Mesodermal cell (in vitro differentiated cells): ENCODE measurements around the gene COG5.

ENCODE experiments used
- H3K27ac ChIP-seq: 2 replicates; pipeline ENCODE4 v1.7.0; 2013; ENCODE audit warnings: mild to moderate bottlenecking, low read depth, low read length, moderate library complexity; ENCODE audit not compliant: severe bottlenecking
- H3K36me3 ChIP-seq: 2 replicates; pipeline ENCODE4 v1.7.1; 2013; ENCODE audit warnings: mild to moderate bottlenecking, low read length, moderate library complexity; ENCODE audit not compliant: control insufficient read depth, insufficient read depth
- H3K4me1 ChIP-seq: one replicate; pipeline ENCODE4 v1.7.1; 2013; ENCODE audit warnings: mild to moderate bottlenecking, low read length; ENCODE audit not compliant: insufficient read depth, control insufficient read depth, poor library complexity, severe bottlenecking
- H3K4me3 ChIP-seq: 2 replicates; pipeline ENCODE4 v1.7.0; 2013; ENCODE audit warnings: low read length, control low read depth, mild to moderate bottlenecking; ENCODE audit not compliant: insufficient read depth, poor library complexity, severe bottlenecking; ENCODE audit errors: extremely low read depth
- H3K9me3 ChIP-seq: 2 replicates; pipeline ENCODE4 v1.7.1; 2013; ENCODE audit warnings: mild to moderate bottlenecking, low read length, moderate library complexity; ENCODE audit not compliant: control insufficient read depth
- WGBS, 2 experiments: methylation state at CpG; one replicate each; pipeline ENCODE4 v1.1.5; 2013; ENCODE audit warnings: missing lambda C conversion rate in 2 of 2; ENCODE audit not compliant: insufficient coverage in 2 of 2; 5-methylcytosine and 5-hydroxymethylcytosine counted together

COG5 gene

DNA sequence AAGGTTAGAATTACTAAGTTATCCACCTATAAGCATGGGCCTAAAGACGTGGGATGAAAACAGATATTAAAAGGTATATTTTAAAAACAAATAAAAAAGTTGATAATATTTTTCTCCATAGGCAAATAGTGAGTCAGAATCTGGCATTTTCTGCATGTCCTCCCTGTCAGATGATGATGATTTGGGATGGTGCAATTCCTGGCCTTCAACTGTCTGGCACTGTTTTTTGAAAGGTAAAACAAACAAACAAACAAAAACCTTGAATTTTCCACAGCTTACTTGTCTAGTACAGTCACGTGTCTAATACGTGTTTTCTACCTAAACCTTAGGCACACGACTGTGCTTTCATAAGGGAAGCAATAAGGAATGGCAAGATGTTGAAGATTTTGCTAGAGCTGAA is 377.5 kb downstream of the COG5 start:
- no peak overlapping the region for H3K4me3 ChIP-seq
- WGBS, 2 experiments, result 100% methylated on average over 3 of the region's 4 CpGs; no CpG with 5 or more reads in 1 of the 2 experiments
- no peaks in the 10 kb centered on the region for H3K9me3 ChIP-seq
- H3K36me3 ChIP-seq, result peaks cover 60% of the 10 kb centered on the region
- no peaks in the 10 kb centered on the region for H3K4me1 ChIP-seq
- H3K27ac ChIP-seq, result no peak overlapping the region

DNA sequence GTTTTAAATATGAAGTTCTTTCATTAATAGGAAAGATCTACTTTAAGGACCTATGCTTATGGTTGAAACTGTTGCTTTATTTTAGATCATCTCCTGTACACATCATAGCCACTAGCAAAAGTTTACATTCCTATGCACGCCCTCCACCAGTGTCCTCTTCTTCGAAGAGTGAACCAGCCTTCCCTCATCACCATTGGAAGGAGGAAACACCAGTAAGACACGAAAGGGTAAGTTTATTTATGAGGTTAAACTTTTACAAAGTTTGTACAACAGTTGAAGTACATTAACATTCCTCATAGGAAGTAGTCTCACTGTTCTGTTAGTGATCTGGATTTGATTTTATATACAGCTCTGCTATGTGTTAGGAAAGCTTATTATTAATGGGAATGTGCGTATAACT is 378.0 kb downstream of the COG5 start:
- H3K36me3 ChIP-seq, result peaks cover 61% of the 10 kb centered on the region

DNA sequence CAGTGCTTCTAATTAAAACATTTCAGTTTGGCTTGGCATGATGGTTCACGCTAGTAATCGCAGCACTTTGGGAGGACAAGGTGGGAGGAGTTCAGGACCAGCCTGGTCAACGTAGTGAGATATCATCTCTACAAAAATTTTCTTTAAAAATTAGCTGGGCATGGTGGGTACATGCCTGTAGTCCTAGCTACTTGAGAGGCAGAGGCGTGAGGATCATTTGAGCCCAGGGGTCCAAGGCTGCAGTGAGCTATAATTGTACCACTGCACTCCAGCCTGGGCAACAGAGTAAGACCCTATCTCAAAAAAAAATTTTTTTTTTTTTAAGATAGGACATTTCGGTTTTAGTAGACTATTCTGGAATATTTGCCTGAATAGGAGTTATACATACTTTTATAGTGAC is 382.5 kb downstream of the COG5 start:
- Histone ChIP-seq H3K9me3 (no peaks in the 10 kb centered on the region), H3K27ac (no peak overlapping the region), H3K4me3 (no peak overlapping the region), H3K36me3 (peaks cover 51% of the 10 kb centered on the region), H3K4me1 (no peaks in the 10 kb centered on the region)
- WGBS, 2 experiments, result 88 to 100% methylated on average over 1 to 3 of the region's 5 CpGs

More for the DNA sequence above, 378.0 kb downstream of the COG5 start:
- Histone ChIP-seq H3K9me3 (no peaks in the 10 kb centered on the region), H3K4me1 (no peaks in the 10 kb centered on the region), H3K27ac (no peak overlapping the region), H3K4me3 (no peak overlapping the region)
- no CpG with 5 or more reads among the region's 4 CpGs for WGBS, 2 experiments

DNA sequence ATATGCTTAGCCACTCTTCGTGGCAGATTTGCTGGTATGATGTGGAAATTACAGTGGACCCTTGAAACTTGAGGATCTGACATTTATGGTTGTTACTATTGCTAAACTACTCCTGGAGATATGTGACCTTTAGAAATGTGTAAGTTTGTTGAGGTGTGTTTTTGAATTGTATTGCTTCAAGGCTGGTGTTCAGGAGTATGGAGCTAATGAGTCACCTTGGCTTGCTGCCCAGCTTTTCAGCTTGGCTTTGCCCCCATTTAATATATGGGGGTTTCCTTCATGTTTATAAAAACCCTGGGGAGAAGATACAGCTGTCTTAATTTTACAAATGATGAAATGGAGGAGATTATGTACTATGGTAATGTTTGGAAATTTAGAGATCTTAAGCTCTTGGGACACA is 383.3 kb downstream of the COG5 start:
- H3K4me3 ChIP-seq, result no peak overlapping the region
- H3K4me1 ChIP-seq, result no peaks in the 10 kb centered on the region
- H3K36me3 ChIP-seq, result peaks cover 44% of the 10 kb centered on the region
- no peak overlapping the region for H3K27ac ChIP-seq
- no peaks in the 10 kb centered on the region for H3K9me3 ChIP-seq
- 100% methylated on average over 1 of the region's 1 CpG for WGBS, 2 experiments

DNA sequence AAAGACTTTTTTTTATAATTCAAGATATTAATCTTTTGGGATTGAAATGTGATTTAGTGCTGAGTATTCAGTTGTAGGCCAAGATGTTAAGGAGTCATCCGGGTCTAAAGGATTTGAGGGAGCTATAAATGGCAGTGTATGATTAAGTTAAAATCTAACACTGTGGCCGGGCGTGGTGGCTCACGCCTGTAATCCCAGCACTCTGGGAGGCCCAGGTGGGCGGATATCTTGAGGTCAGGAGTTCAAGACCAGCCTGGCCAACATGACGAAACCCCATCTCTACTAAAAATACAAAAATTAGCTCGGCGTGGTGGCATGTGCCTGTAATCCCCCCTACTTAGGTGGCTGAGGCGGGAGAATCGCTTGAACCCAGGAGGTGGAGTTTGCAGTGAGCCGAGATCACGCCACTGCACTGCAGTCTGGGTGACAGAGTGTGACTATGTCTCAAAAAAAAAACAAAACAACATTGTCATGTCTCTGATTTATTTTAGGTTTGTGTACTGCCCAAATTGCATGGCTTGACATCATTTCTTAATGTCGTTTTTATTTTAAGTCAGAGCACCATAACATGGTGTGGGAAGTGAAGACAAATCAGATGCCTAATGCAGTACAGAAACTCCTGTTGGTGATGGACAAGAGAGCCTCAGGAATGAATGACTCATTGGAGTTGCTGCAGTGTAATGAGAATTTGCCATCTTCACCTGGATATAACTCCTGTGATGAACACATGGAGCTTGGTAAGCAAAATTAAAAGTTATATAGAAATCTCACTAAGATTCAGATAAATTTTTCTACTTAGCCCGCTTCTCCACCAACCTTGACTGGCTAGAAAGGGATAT is 384.2 kb downstream of the COG5 start:
- Histone ChIP-seq H3K27ac (no peak overlapping the region), H3K4me1 (peaks cover 3% of the 10 kb centered on the region), H3K9me3 (no peaks in the 10 kb centered on the region), H3K36me3 (peaks cover 37% of the 10 kb centered on the region), H3K4me3 (no peak overlapping the region)
- 87 to 97% methylated on average over 8 to 10 of the region's 14 CpGs for WGBS, 2 experiments

DNA sequence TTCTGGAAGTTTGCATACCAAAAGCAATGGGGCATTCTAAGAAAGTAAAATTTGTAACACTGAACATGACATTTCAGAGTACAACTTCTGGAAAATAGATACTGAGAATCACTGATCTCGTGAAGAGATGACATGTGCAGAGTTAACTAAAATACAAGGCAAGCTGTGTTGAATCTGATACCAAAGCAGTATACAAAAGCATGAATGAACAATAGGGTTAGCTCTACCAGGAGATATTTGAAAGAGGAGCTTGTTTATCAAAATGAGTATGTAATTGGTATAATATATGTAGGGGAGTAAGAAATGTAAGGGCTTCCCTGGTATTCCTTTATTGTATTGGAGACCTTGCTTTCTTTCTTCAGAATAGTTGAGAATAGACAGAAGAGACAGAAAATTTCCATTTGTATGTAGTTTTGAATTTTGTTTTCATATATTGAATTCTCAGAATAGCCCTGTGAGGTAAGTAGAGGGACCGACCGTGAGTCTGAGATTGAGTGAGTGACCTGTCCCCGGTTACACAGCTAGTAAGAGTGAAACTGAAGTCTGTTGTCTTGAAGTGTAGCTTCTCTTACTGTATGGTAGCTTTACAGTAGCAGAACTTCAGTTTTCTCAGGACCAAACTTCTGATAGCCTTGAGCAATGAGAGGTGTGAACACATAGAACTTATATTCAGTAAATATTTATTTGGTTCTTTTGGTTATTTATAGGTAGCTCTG is 389.9 kb downstream of the COG5 start:
- peaks cover 10% of the 10 kb centered on the region for H3K4me1 ChIP-seq
- H3K4me3 ChIP-seq, result no peak overlapping the region
- H3K9me3 ChIP-seq, result no peaks in the 10 kb centered on the region
- 83 to 85% methylated on average over 3 of the region's 4 CpGs for WGBS, 2 experiments
- H3K27ac ChIP-seq, result no peak overlapping the region
- H3K36me3 ChIP-seq, result peaks cover 9% of the 10 kb centered on the region

DNA sequence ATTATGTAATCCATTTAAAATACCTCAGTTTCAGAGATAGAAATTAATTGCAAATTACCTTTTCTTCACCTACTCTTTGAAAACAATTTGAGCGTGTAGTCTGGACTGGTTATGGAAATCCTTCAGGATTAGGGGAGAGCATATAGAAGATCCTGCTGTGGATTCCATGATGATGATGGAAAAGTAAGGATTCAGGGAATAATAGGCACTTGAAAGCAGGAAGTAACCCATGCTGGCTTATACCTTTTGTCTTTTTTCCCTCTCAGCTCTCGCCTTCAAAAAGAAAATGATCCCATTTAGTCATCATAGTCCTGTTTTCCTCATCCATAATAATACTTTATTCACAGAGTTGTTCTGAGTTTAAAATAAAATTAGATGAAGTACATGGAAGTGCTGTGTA is 390.5 kb downstream of the COG5 start:
- H3K4me3 ChIP-seq, result no peak overlapping the region
- peaks cover 9% of the 10 kb centered on the region for H3K36me3 ChIP-seq
- H3K9me3 ChIP-seq, result no peaks in the 10 kb centered on the region
- peaks cover 10% of the 10 kb centered on the region for H3K4me1 ChIP-seq
- WGBS, 2 experiments, result 29% methylated on average over 1 of the region's 2 CpGs; no CpG with 5 or more reads in 1 of the 2 experiments
- no peak overlapping the region for H3K27ac ChIP-seq

DNA sequence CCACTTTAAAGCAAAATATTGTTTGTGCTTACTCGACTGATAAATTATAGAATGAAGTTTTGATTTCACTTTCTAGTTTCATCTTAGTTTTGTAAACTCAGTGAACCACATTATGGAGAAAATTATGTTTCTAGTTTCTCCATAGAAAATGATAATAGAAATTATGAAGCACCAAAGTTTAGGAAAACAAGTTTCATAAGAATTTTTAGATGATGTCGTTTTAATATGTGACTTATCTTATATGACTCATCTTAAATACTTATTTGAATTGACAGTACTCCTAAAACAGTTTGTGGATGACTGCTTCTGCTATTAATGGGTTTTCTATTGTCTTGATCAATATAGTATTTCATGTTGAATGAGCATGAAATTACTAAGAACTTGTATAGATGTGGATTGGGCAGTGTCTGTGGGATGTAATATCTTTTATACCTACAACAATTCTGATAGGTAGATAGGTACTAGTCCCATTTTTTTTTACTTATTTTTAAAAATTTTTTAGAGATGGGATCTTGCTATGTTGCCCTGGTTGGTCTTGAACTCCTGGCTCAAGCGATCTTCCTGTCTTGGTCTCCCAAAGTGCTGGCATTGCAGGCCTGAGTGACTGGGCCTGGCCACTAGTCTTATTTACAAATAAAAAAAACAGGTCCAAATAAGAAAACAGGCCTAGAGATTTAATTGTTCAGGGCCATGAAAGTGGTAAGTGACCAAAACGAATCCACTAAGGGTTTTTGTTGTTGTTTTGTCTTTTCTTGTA is 391.3 kb downstream of the COG5 start:
- Histone ChIP-seq H3K36me3 (peaks cover 7% of the 10 kb centered on the region), H3K9me3 (no peaks in the 10 kb centered on the region), H3K4me1 (peaks cover 10% of the 10 kb centered on the region), H3K27ac (no peak overlapping the region), H3K4me3 (no peak overlapping the region)
- 100% methylated on average over 2 of the region's 4 CpGs for WGBS, 2 experiments

DNA sequence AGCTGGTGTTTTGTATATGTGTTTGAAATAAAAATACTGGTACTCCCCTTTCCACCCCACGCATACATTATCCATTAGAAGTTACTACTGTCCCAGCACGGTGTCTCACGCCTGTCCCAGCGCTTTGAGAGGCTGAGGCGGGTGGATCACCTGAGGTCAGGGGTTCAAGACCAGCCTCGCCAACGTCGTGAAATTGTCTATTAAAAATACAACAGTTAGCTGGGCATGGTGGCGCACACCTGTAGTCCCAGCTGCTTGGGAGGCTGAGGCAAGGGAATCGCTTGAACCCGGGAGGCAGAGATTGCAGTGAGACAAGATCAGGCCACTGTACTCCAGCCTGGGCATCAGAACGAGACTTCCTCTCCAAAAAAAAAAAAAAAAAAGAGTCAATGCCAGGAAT is 392.2 kb downstream of the COG5 start:
- 92 to 95% methylated on average over 6 to 9 of the region's 12 CpGs for WGBS, 2 experiments
- no peak overlapping the region for H3K27ac ChIP-seq
- H3K36me3 ChIP-seq, result peaks cover 7% of the 10 kb centered on the region
- H3K4me1 ChIP-seq, result peaks cover 10% of the 10 kb centered on the region
- no peaks in the 10 kb centered on the region for H3K9me3 ChIP-seq
- no peak overlapping the region for H3K4me3 ChIP-seq

DNA sequence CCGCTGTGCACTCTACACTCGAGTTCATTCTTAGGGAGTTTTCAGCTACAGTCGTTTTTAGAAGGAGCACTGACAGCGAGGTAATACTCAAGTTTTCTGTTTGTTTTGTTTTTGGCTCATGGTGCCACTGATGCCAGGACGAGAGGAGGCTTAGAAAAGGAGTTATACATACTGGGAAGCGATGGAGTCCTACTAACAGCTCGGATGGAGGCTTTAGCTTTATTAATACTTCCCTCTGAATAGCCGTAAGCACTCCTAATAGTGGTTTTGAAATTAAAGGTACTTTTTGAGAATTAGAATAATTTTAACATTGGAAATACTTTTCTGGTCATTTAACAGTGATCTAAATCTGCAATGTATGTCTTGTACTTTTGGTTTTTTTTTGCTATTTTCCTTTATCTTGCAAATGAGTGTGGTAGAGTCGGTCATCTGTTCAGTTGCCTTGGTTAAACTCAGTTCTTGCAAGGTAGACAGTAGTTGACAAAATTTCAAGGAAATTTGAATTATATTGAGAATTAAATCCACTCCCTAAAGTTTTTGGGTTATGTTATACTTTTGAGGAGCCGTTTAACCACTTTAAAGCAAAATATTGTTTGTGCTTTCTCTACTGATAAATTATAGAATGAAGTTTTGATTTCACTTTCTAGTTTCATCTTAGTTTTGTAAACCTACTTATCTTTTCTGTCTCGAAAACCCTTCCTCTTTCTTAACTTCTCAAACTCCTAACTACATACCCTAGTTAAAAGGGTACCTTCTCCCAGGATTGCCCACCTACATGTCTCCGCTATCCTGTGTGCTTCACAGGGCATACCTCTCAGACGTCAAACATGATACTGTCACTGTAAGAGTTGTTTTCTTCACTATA is 393.4 kb downstream of the COG5 start:
- Histone ChIP-seq H3K4me3 (peak overlapping the region; percentile 79), H3K27ac (peak overlapping the region; percentile 99), H3K9me3 (no peaks in the 10 kb centered on the region), H3K4me1 (peaks cover 13% of the 10 kb centered on the region), H3K36me3 (peaks cover 7% of the 10 kb centered on the region)
- WGBS, 2 experiments, result 0 to 16% methylated on average over 4 to 5 of the region's 13 CpGs
